Panc1 (cell line): Measurements from ENCODE around the gene MSANTD1.

Source experiments
- CTCF ChIP-seq: fragments of 450-650 bp; IDR thresholded peaks from 2 replicates; pipeline ENCODE4 v1.5.1; 2017; ENCODE audit warnings: mild to moderate bottlenecking
- POLR2AphosphoS5 ChIP-seq: IDR thresholded peaks from 2 replicates; pipeline ENCODE4 v1.6.1; 2012; ENCODE audit warnings: mild to moderate bottlenecking, low read depth, low read length, moderate library complexity

GRCh38 chr4:3225936-3226335, 23.0 kb upstream of the MSANTD1 start:
- TF ChIP-seq CTCF (no peak), POLR2AphosphoS5 (no peak)
